Spleen (tissue), 11 donors: Measurements from ENCODE around the gene PRRX1. TPM values are rescaled to one million over a fixed set of nuclear protein-coding genes. Genes with fewer than 3 reads are reported as not detected.

Experiments used
- DNase-seq: peaks from one replicate; pipeline ENCODE4 v3.0.0-alpha.2; 2020
- H3K27ac ChIP-seq, 8 donors: fragments of 200-600 bp; sonication (generic) in 7 of 8; 1 replicate in 4 of 8; 2 replicates in 4 of 8; pipeline versions ENCODE4 v1.5.0 to v1.8.0; 2016 to 2021; ENCODE audit warnings: inconsistent platforms in 4 of 8, mild to moderate bottlenecking in 4 of 8, moderate library complexity in 1 of 8
- H3K27me3 ChIP-seq, 7 donors: fragments of 200-600 bp; sonication (generic) in 6 of 7; replicated peaks in 1 of 7; 1 replicate in 4 of 7; 2 replicates in 3 of 7; pipeline versions ENCODE4 v1.5.0 to v1.8.0; 2016 to 2021; ENCODE audit warnings: inconsistent platforms in 3 of 7, mild to moderate bottlenecking in 1 of 7
- H3K36me3 ChIP-seq, 6 donors: fragments of 200-600 bp; sonication (generic) in 5 of 6; 1 replicate in 4 of 6; 2 replicates in 2 of 6; pipeline versions ENCODE4 v1.5.0 to v1.8.0; 2016 to 2021; ENCODE audit warnings: inconsistent platforms in 2 of 6
- H3K4me1 ChIP-seq, 6 donors: fragments of 200-600 bp; sonication (generic) in 5 of 6; 1 replicate in 3 of 6; 2 replicates in 3 of 6; pipeline versions ENCODE4 v1.5.0 to v1.8.0; 2016 to 2021; ENCODE audit warnings: inconsistent platforms in 3 of 6
- H3K4me3 ChIP-seq, 8 donors: fragments of 200-600 bp; sonication (generic) in 7 of 8; 1 replicate in 4 of 8; 2 replicates in 4 of 8; pipeline versions ENCODE4 v1.5.0 to v1.8.0; 2016 to 2021; ENCODE audit warnings: inconsistent platforms in 4 of 8, mild to moderate bottlenecking in 4 of 8, moderate library complexity in 2 of 8
- H3K9me3 ChIP-seq, 8 donors: fragments of 200-600 bp; sonication (generic) in 7 of 8; 1 replicate in 4 of 8; 2 replicates in 4 of 8; pipeline versions ENCODE4 v1.5.0 to v1.8.0; 2016 to 2021; ENCODE audit warnings: inconsistent platforms in 4 of 8
- CTCF ChIP-seq, 11 experiments: fragments of 200-600 bp in 7 of 11; fragments of 450-650 bp in 4 of 11; sonication (generic) in 4 of 11; IDR thresholded peaks in 8 of 11; conservative IDR thresholded peaks in 3 of 11; 1 replicate in 7 of 11; 2 replicates in 4 of 11; pipeline versions ENCODE4 v1.4.0 to v1.8.0; 2016 to 2021; ENCODE audit warnings: antibody characterized with exemption in 11 of 11, inconsistent platforms in 4 of 11, mild to moderate bottlenecking in 1 of 11
- POLR2A ChIP-seq, 3 donors: fragments of 450-650 bp; IDR thresholded peaks; one replicate each; pipeline ENCODE4 v1.5.1; 2017; ENCODE audit warnings: antibody characterized with exemption in 3 of 3, mild to moderate bottlenecking in 1 of 3
- POLR2AphosphoS5 ChIP-seq, 3 donors: sonication (generic); formaldehyde crosslinking; IDR thresholded peaks; one replicate each; pipeline ENCODE4 v1.5.1; 2017; ENCODE audit warnings: antibody characterized with exemption in 3 of 3
- WGBS, 5 donors: extraction: QIAGEN DNeasy Blood & Tissue Kit in 3 of 5; methylation state at CpG; one replicate each; pipeline versions ENCODE4 v1.1.5 to v1.1.7; 2013 to 2018; 5-methylcytosine and 5-hydroxymethylcytosine counted together
- intact Hi-C: fragments of 100-400 bp; cut with DNase I; formaldehyde crosslinking; loops from one replicate; pipeline ENCODE4 v1.15.0; 2023; ENCODE audit warnings: low total_unique reads
- polyA plus RNA-seq, 3 donors: library from polyadenylated mRNA; stranded (reverse); fragments of 200-250 nt; gene quantifications; one replicate each; pipeline ENCODE4 v1.2.1, GENCODE V29; 2013
- total RNA-seq, 7 donors: library from RNA; depleted of rRNA in 3 of 7; stranded (reverse); fragments of >200 nt in 3 of 7; fragmentation: NEBNext Ultra II Directional in 4 of 7; extraction: Animal tissue kit (Norgen Biotek cat#: 25700) in 4 of 7; gene quantifications; one replicate each; pipeline versions ENCODE4 v1.1.0 to v1.2.1, GENCODE V29; 2016 to 2021
- donor health status: healthy with polysubstance abuse.
- donor health status: DM: no; HTN: no; CAD: no; lungs with moderate emphysema.
- donor health status: DM: no; HTN: no; CAD: no.
- donor health status: Bipolar disorder and iron deficiency.
- donor health status: healthy.
- donor health status: DM: no; HTN: no; CAD: no.
- donor health status: DM: yes; HTN: yes; CAD: no.

The PRRX1 gene
- total and polyA plus RNA-seq, 10 donors, result 1.2 to 5.9 (median 3.1) TPM

- Histone ChIP-seq H3K36me3 (no peaks in the 10 kb centered on the region), H3K27ac (no peak overlapping the region), H3K4me3 (no peak overlapping the region), H3K4me1 (peaks cover 0 to 2% (median 0%) of the 10 kb centered on the region in 6 donors), H3K9me3 (no peaks in the 10 kb centered on the region), H3K27me3 (peaks cover 0 to 7% (median 0%) of the 10 kb centered on the region in 7 donors)
- no peak for DNase-seq
- no peak for TF ChIP-seq CTCF (IDR thresholded peaks at IDR 0.05 in 8 of 11, conservative IDR thresholded peaks at IDR 0.05 in 3 of 11)
- no peak for TF ChIP-seq POLR2AphosphoS5 (IDR thresholded peaks at IDR 0.05)
- no peak for TF ChIP-seq POLR2A (IDR thresholded peaks at IDR 0.05)
- 61 to 80% (median 73%) methylated on average over 6 of the region's 6 CpGs for WGBS, 5 donors
- intact Hi-C loops, result no loop called here
Measured at GRCh38 chr1:170694172-170694926, 30.4 kb downstream of the PRRX1 start.

GRCh38 chr1:170695955-170696590, 32.1 kb downstream of the PRRX1 start:
- Histone ChIP-seq H3K36me3 (no peaks in the 10 kb centered on the region), H3K4me1 (no peaks in the 10 kb centered on the region), H3K27me3 (peaks cover 0 to 13% (median 0%) of the 10 kb centered on the region in 7 donors), H3K27ac (no peak overlapping the region), H3K4me3 (no peak overlapping the region), H3K9me3 (no peaks in the 10 kb centered on the region)
- intact Hi-C loops, result no loop called here
- DNase-seq, result no peak
- WGBS, 5 donors, result 75 to 88% (median 87%) methylated on average over 6 of the region's 6 CpGs
- TF ChIP-seq POLR2A (IDR thresholded peaks at IDR 0.05) (no peak), CTCF (IDR thresholded peaks at IDR 0.05 in 8 of 11, conservative IDR thresholded peaks at IDR 0.05 in 3 of 11) (no peak), POLR2AphosphoS5 (IDR thresholded peaks at IDR 0.05) (no peak)

GRCh38 chr1:170696591-170697290, 32.8 kb downstream of the PRRX1 start:
- intact Hi-C loops, result no loop called here
- no peak for TF ChIP-seq POLR2AphosphoS5 (IDR thresholded peaks at IDR 0.05)

GRCh38 chr1:170697316-170697715, 33.4 kb downstream of the PRRX1 start:
- H3K4me3 ChIP-seq, result no peak overlapping the region
- intact Hi-C loops, result no loop called here
- H3K27me3 ChIP-seq, result peaks cover 0 to 13% (median 0%) of the 10 kb centered on the region in 7 donors
- no peak for DNase-seq
- no peaks in the 10 kb centered on the region for H3K4me1 ChIP-seq
- H3K27ac ChIP-seq, result no peak overlapping the region
- no peaks in the 10 kb centered on the region for H3K36me3 ChIP-seq
- no peak for TF ChIP-seq POLR2AphosphoS5 (IDR thresholded peaks at IDR 0.05)
- TF ChIP-seq POLR2A (IDR thresholded peaks at IDR 0.05), result no peak
- no peak for TF ChIP-seq CTCF (IDR thresholded peaks at IDR 0.05 in 8 of 11, conservative IDR thresholded peaks at IDR 0.05 in 3 of 11)
- no peaks in the 10 kb centered on the region for H3K9me3 ChIP-seq

More at GRCh38 chr1:170696591-170697290, 32.8 kb downstream of the PRRX1 start:
- 72 to 74% (median 73%) methylated on average over 6 of the region's 6 CpGs for WGBS, 5 donors
- H3K4me3 ChIP-seq, result no peak overlapping the region
- no peaks in the 10 kb centered on the region for H3K36me3 ChIP-seq
- H3K9me3 ChIP-seq, result no peaks in the 10 kb centered on the region
- H3K27ac ChIP-seq, result no peak overlapping the region
- H3K4me1 ChIP-seq, result no peaks in the 10 kb centered on the region
- H3K27me3 ChIP-seq, result peaks cover 0 to 13% (median 0%) of the 10 kb centered on the region in 7 donors
- DNase-seq, result no peak
